Sigmoid colon (tissue), 7 donors: ENCODE measurements around the gene NHERF2. TPM values are rescaled to one million over a fixed set of nuclear protein-coding genes. Genes with fewer than 3 reads are reported as not detected.

ENCODE experiments used
- DNase-seq: peaks from one replicate; pipeline ENCODE4 v3.0.0-alpha.2; 2019
- H3K27ac ChIP-seq, 4 donors: fragments of 200-600 bp; sonication (generic); one replicate each; pipeline ENCODE4 v1.5.1; 2016 to 2019; ENCODE audit warnings: mild to moderate bottlenecking in 1 of 4
- H3K27me3 ChIP-seq, 3 donors: fragments of 200-600 bp; sonication (generic); one replicate each; pipeline ENCODE4 v1.5.1; 2019; ENCODE audit warnings: mild to moderate bottlenecking in 1 of 3
- H3K36me3 ChIP-seq, 4 donors: fragments of 200-600 bp; sonication (generic); one replicate each; pipeline ENCODE4 v1.5.1; 2016 to 2019
- H3K4me1 ChIP-seq, 4 donors: fragments of 200-600 bp; sonication (generic); one replicate each; pipeline ENCODE4 v1.5.1; 2017 to 2019
- H3K4me3 ChIP-seq, 4 donors: fragments of 200-600 bp; sonication (generic); one replicate each; pipeline ENCODE4 v1.5.1; 2017 to 2019; ENCODE audit warnings: mild to moderate bottlenecking in 2 of 4, moderate library complexity in 1 of 4
- H3K9me3 ChIP-seq, 4 donors: fragments of 200-600 bp in 3 of 4; sonication (generic) in 3 of 4; one replicate each; pipeline versions ENCODE4 v1.5.1 to v1.6.1; 2013 to 2019
- EP300 ChIP-seq, 4 donors: sonication (generic); formaldehyde crosslinking; IDR thresholded peaks; one replicate each; pipeline ENCODE4 v1.6.1; 2017; ENCODE audit warnings: antibody characterized with exemption in 4 of 4
- POLR2A ChIP-seq, 2 donors: fragments of 450-650 bp; IDR thresholded peaks; one replicate each; pipeline ENCODE4 v1.6.1; 2016; ENCODE audit warnings: antibody characterized with exemption in 2 of 2, mild to moderate bottlenecking in 2 of 2, moderate library complexity in 2 of 2
- POLR2AphosphoS5 ChIP-seq, 4 donors: sonication (generic); formaldehyde crosslinking; IDR thresholded peaks; one replicate each; pipeline ENCODE4 v1.6.1; 2017; ENCODE audit warnings: antibody characterized with exemption in 4 of 4
- WGBS, 2 donors: extraction: QIAGEN DNeasy Blood & Tissue Kit; methylation state at CpG; one replicate each; pipeline ENCODE4 v1.1.7; 2013; 5-methylcytosine and 5-hydroxymethylcytosine counted together
- intact Hi-C: fragments of 100-400 bp; cut with DNase I; formaldehyde crosslinking; loops from one replicate; pipeline ENCODE4 v1.15.1; 2023
- polyA plus RNA-seq, 3 donors: library from polyadenylated mRNA; stranded (reverse); fragments of 200-250 nt; gene quantifications; one replicate each; pipeline ENCODE4 v1.2.3, GENCODE V29; 2013
- total RNA-seq, 4 donors: library from RNA; depleted of rRNA; stranded (reverse); fragments of >200 nt; gene quantifications; one replicate each; pipeline ENCODE4 v1.1.0, GENCODE V29; 2016
- TF ChIP-seq, protein P1 (sequence below), 4 experiments: fragments of 450-650 bp in 3 of 4; fragments of 200-600 bp in 1 of 4; IDR thresholded peaks; one replicate each; pipeline ENCODE4 v1.5.1; 2016 to 2019; ENCODE audit warnings: antibody characterized with exemption in 4 of 4, mild to moderate bottlenecking in 3 of 4, moderate library complexity in 2 of 4
- donor health status: healthy with polysubstance abuse.
- donor health status: Bipolar disorder and iron deficiency.
- donor health status: healthy.

NHERF2 gene
- total and polyA plus RNA-seq, 7 donors = 23.5 to 105 (median 46.7) TPM

DNA sequence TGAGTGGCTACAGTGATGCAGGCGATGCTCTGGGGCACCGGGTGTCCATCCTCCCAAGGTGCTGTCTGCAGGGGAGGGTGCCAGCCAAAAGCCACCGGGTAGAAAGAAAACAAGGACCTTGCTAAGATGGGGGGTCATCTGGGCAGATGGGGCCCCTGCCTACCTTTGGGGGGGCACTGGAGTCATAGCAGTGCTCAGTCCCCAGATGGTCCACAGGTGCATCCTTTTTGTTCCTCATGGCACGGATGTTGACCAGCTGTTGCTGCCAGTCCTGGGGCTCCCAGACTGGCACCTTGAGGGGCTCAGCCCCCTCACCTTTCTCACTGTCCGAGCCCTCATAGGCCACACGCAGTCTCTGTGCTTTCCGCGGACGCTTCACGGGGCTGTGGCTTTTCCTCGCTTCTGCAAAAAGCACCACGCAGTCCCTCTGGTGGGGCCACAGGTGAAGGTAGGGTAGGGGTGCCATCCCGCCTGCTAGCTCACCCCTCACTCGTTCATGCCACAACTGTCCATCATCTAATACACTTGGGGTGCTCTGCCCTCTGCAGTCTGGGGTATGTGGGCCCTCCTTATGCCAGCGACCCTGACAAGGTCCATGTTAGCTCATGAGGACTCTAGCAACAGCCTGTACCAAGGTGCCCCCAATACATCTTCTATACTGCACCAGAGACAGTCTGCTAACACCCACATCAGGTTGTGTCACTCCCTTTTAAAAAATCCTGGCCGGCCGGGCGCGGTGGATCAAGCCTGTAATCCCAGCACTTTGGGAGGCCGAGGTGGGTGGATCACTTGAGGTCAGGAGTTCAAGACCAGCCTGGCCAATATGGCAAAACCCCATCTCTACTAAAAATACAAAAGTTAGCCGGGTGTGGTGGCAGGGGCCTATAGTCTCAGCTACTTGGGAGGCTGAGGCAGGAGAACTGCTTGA lies 19.5 kb downstream of the NHERF2 start:
- WGBS, 2 donors = 70 to 82% methylated on average over 21 of the region's 21 CpGs
- intact Hi-C loops = loop anchor here (2.0 kb wide), 1 partner anchor 19 kb away; the partner anchor contains the start of gene NHERF2
- TF ChIP-seq POLR2A (IDR thresholded peaks at IDR 0.05) (no peak), POLR2AphosphoS5 (IDR thresholded peaks at IDR 0.05) (no peak), EP300 (IDR thresholded peaks at IDR 0.05) (no peak)
- TF ChIP-seq, protein P1, sequence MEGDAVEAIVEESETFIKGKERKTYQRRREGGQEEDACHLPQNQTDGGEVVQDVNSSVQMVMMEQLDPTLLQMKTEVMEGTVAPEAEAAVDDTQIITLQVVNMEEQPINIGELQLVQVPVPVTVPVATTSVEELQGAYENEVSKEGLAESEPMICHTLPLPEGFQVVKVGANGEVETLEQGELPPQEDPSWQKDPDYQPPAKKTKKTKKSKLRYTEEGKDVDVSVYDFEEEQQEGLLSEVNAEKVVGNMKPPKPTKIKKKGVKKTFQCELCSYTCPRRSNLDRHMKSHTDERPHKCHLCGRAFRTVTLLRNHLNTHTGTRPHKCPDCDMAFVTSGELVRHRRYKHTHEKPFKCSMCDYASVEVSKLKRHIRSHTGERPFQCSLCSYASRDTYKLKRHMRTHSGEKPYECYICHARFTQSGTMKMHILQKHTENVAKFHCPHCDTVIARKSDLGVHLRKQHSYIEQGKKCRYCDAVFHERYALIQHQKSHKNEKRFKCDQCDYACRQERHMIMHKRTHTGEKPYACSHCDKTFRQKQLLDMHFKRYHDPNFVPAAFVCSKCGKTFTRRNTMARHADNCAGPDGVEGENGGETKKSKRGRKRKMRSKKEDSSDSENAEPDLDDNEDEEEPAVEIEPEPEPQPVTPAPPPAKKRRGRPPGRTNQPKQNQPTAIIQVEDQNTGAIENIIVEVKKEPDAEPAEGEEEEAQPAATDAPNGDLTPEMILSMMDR (IDR thresholded peaks at IDR 0.05) = no peak
- DNase-seq = no peak
- Histone ChIP-seq H3K4me1 (peaks cover 0 to 40% (median 30%) of the 10 kb centered on the region in 4 donors), H3K4me3 (peak overlapping the region in 2 of 4 donors; percentile 95), H3K27ac (peak overlapping the region; percentile 79 to 84 (median 82)), H3K27me3 (no peaks in the 10 kb centered on the region), H3K36me3 (peaks cover 5 to 28% (median 8%) of the 10 kb centered on the region in 4 donors), H3K9me3 (no peaks in the 10 kb centered on the region)

DNA sequence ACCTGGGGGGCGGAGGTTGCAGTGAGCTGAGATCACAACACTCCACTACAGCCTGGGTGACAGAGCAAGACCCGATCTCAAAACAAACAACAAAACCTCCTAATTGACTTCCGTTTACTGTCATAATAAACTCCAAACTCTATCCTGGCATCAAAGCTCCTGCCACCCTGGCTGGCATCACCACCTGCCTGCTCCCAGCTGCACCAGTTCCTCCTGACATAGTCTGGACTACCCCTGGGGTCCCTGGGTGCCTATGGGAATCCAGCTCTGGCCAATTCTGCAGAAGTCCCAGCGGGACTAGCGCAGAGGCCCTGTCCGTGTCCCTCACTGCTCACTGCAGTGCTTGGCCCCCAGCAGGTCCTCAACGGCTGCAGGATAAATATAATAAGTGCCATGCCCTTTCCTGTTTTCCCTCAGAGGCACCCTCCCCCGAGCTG lies 20.2 kb downstream of the NHERF2 start:
- Histone ChIP-seq H3K9me3 (no peaks in the 10 kb centered on the region), H3K27me3 (no peaks in the 10 kb centered on the region), H3K36me3 (peaks cover 6 to 35% (median 10%) of the 10 kb centered on the region in 4 donors), H3K4me1 (peaks cover 0 to 40% (median 30%) of the 10 kb centered on the region in 4 donors), H3K4me3 (peak overlapping the region; percentile 87 to 95 (median 92)), H3K27ac (peak overlapping the region; percentile 79 to 84 (median 82))
- intact Hi-C loops = loop anchor here (2.0 kb wide), 1 partner anchor 20 kb away; the partner anchor contains the start of gene NHERF2
- DNase-seq = no peak
- 7 to 24% methylated on average over 8 of the region's 8 CpGs for WGBS, 2 donors
- no peak for TF ChIP-seq EP300 (IDR thresholded peaks at IDR 0.05)
- TF ChIP-seq, protein P1 (IDR thresholded peaks at IDR 0.05) = no peak
- peak in 3 of 4 donors; percentile 19 to 46 (median 20) for TF ChIP-seq POLR2AphosphoS5 (IDR thresholded peaks at IDR 0.05)
- peak in 1 of 2 donors; percentile 40 for TF ChIP-seq POLR2A (IDR thresholded peaks at IDR 0.05)

DNA sequence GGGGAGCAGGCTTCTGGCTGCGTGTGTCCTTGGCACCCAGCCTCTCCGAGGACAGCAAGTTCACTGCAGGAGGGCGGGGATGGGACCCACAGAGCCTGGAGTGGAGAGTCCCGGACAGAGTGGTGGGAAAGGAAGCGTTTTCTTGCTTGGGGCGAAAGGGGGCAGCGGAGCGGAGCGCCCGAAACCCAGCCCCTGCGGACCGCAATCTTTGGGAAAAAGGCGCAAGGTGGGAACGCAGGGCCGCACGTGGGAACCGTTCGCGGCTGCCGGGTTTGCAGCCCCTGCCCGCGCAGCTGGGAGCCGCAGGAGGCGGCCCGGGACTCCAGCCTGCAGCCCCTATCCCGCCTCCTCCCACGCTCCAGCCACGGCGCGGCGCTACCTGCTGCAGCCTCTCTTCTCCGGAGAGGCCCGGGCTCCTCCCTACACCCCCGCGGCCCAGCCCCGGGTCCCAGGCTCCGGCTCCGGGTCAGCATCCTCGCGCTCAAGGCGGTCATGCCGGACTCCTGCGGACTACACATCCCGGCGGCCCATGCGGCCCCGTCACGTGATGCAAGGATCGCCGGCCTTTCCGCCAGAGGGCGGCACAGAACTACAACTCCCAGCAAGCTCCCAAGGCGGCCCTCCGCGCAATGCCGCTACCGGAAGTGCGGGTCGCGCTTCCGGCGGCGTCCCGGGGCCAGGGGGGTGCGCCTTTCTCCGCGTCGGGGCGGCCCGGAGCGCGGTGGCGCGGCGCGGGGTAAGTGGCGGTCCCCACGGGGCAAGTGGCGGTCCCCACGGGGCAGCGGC lies 20.8 kb downstream of the NHERF2 start, which contains the start of the genes NTHL1 and TSC2:
Gene NTHL1, minus strand, starts transcription at position 505 of the 786 bp plus-strand sequence. Its CDS starts 11 bp downstream, at position 494.
Gene TSC2, plus strand, starts transcription at position 656 of the 786 bp plus-strand sequence. CDS start 631 bp downstream, outside the sequence.
- Histone ChIP-seq H3K4me3 (peak within 1 kb of the TSS; percentile 87 to 95 (median 92)), H3K36me3 (peaks cover 9 to 40% (median 14%) of the 10 kb centered on the region in 4 donors), H3K27me3 (no peaks in the 10 kb centered on the region), H3K27ac (peak within 1 kb of the TSS; percentile 79 to 84 (median 82)), H3K4me1 (peaks cover 0 to 37% (median 30%) of the 10 kb centered on the region in 4 donors), H3K9me3 (no peaks in the 10 kb centered on the region)
- WGBS, 2 donors = 0% methylated on average over 81 of the region's 81 CpGs
- intact Hi-C loops = loop anchor here (2.0 kb wide), 1 partner anchor 21 kb away; the partner anchor contains the start of gene NHERF2
- DNase-seq = peak; percentile 98
- TF ChIP-seq, protein P1 (IDR thresholded peaks at IDR 0.05) = peak in 3 of 4 experiments; percentile 29 to 48 (median 31)
- peak in 3 of 4 donors; percentile 43 to 78 (median 45) for TF ChIP-seq POLR2AphosphoS5 (IDR thresholded peaks at IDR 0.05)
- TF ChIP-seq EP300 (IDR thresholded peaks at IDR 0.05) = no peak
- TF ChIP-seq POLR2A (IDR thresholded peaks at IDR 0.05) = no peak

DNA sequence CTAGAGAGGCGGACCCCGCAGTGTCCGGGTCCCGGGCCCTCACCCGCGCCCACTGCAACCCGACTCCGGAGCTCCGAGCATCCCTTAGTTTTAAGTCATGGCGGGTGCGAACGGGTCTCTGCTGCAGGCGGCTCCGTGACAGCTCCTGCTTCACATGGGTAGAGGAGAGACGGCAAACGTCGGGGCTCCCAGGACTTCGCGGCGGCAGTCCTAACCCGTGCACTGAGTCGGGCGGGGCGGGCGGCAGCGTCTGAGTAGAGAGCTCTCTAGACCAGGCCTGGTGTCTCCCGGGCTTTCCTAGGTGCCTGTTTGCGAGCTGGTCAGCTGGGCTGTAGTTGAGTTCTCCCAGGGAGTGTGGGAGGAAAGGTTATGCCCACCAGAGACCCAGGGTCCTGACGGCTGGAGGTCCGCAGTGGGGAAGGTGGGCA lies 21.4 kb downstream of the NHERF2 start:
- H3K9me3 ChIP-seq = no peaks in the 10 kb centered on the region
- intact Hi-C loops = no loop called here
- WGBS, 2 donors = 1% methylated on average over 30 of the region's 30 CpGs
- peaks cover 0 to 35% (median 28%) of the 10 kb centered on the region in 4 donors for H3K4me1 ChIP-seq
- H3K4me3 ChIP-seq = peak overlapping the region; percentile 87 to 95 (median 92)
- H3K27me3 ChIP-seq = no peaks in the 10 kb centered on the region
- no peak for DNase-seq
- peaks cover 12 to 43% (median 17%) of the 10 kb centered on the region in 4 donors for H3K36me3 ChIP-seq
- H3K27ac ChIP-seq = peak overlapping the region; percentile 79 to 84 (median 82)
- no peak for TF ChIP-seq POLR2A (IDR thresholded peaks at IDR 0.05)
- TF ChIP-seq EP300 (IDR thresholded peaks at IDR 0.05) = no peak
- TF ChIP-seq, protein P1 (IDR thresholded peaks at IDR 0.05) = no peak
- TF ChIP-seq POLR2AphosphoS5 (IDR thresholded peaks at IDR 0.05) = no peak
